HepG2 (cell line): Measurements from ENCODE around the gene KRTCAP3. TPM values are rescaled to one million over a fixed set of nuclear protein-coding genes. Genes with fewer than 3 reads are reported as not detected.

Source experiments
- ATAC-seq: fragments of 200-7000 bp; cut with Tn5 transposase; 3 replicates; pipeline ENCODE4 v1.9.1; 2020; ENCODE audit warnings: mild to moderate bottlenecking, moderate library complexity
- BruUV-seq: library from RNA; stranded (reverse); fragments of 400-500 nt; replicated peaks from 2 replicates; lab custom pipeline; 2021; lab: Mats Ljungman, UMichigan
- CTCF ChIA-PET: fragments of 300-600 bp; formaldehyde crosslinking; extraction: SDS; loops from one replicate; lab custom pipeline; 2021; ENCODE audit warnings: low total read pairs, inconsistent platforms, low intra/inter-chr PET ratio; lab: Yijun Ruan, JAX
- POLR2A ChIA-PET: fragments of 350-600 bp; sonication (Branson Sonifier 250); formaldehyde crosslinking; loops from one replicate; lab custom pipeline; 2020; ENCODE audit warnings: antibody characterized with exemption, inconsistent platforms; lab: Yijun Ruan, JAX
- DNase-seq: peaks from one replicate; pipeline ENCODE4 v3.0.0-alpha.2; 2015; ENCODE audit warnings: low spot score
- FAIRE-seq: peaks from 3 replicates; lab custom pipeline; 2011; peaks lifted over from hg19 to GRCh38; lab: Jason Lieb, UNC
- H2AFZ ChIP-seq: one replicate; pipeline ENCODE4 v1.6.1; 2011; ENCODE audit warnings: low read length, inconsistent platforms
- H3K27ac ChIP-seq: fragments of 300-600 bp; 3 replicates; pipeline ENCODE4 v1.8.0; 2011; ENCODE audit warnings: mixed run types, mild to moderate bottlenecking, mixed read lengths, low read length, inconsistent platforms; ENCODE audit not compliant: insufficient read depth; ENCODE audit errors: extremely low read length
- H3K27me3 ChIP-seq, 2 experiments: fragments of 200-600 bp in 1 of 2; 2 replicates in 1 of 2; 3 replicates in 1 of 2; pipeline versions ENCODE4 v1.6.0 to v1.8.0; 2011; ENCODE audit warnings: low read length in 2 of 2, mild to moderate bottlenecking in 2 of 2, moderate library complexity in 2 of 2, inconsistent platforms in 1 of 2; ENCODE audit not compliant: insufficient read depth in 2 of 2, control insufficient read depth in 1 of 2
- H3K36me3 ChIP-seq, 2 experiments: fragments of 200-600 bp in 1 of 2; replicated peaks in 1 of 2; 2 replicates in 1 of 2; 3 replicates in 1 of 2; pipeline versions ENCODE4 v1.5.1 to v1.8.0; 2011; ENCODE audit warnings: low read length in 2 of 2, inconsistent platforms in 1 of 2; ENCODE audit not compliant: insufficient read depth in 2 of 2, control insufficient read depth in 1 of 2
- H3K4me1 ChIP-seq: 2 replicates; pipeline ENCODE4 v1.5.1; 2012; ENCODE audit warnings: low read length, inconsistent platforms; ENCODE audit not compliant: insufficient read depth
- H3K4me2 ChIP-seq: 2 replicates; pipeline ENCODE4 v1.6.0; 2011; ENCODE audit warnings: low read depth, low read length, inconsistent platforms
- H3K4me3 ChIP-seq, 3 experiments: fragments of 200-600 bp in 1 of 3; sonication (generic), shearing (Covaris generic) in 1 of 3; replicated peaks in 1 of 3; 2 replicates each; pipeline ENCODE4 v1.5.1; 2011 to 2016; ENCODE audit warnings: low read length in 3 of 3, inconsistent platforms in 2 of 3, low read depth in 2 of 3, mild to moderate bottlenecking in 2 of 3, control low read depth in 1 of 3, mixed read lengths in 1 of 3; ENCODE audit not compliant: insufficient read depth in 1 of 3
- H3K79me2 ChIP-seq: one replicate; pipeline ENCODE4 v1.6.1; 2011; ENCODE audit warnings: low read length, inconsistent platforms; ENCODE audit not compliant: insufficient read depth
- H3K9ac ChIP-seq: 2 replicates; pipeline ENCODE4 v1.6.0; 2011; ENCODE audit warnings: mild to moderate bottlenecking, low read depth, low read length, inconsistent platforms; ENCODE audit not compliant: insufficient read depth
- H3K9me3 ChIP-seq: 2 replicates; pipeline ENCODE4 v1.5.1; 2012; ENCODE audit warnings: mild to moderate bottlenecking, low read length
- H4K20me1 ChIP-seq: 2 replicates; pipeline ENCODE4 v1.6.0; 2011; ENCODE audit warnings: inconsistent platforms, mild to moderate bottlenecking, low read length, moderate library complexity; ENCODE audit not compliant: insufficient read depth
- MIXL1 ChIP-seq: IDR thresholded peaks from 2 replicates; pipeline ENCODE4 v1.6.1; 2016
- NFKB2 ChIP-seq: sonication (generic); formaldehyde crosslinking; IDR thresholded peaks from 2 replicates; pipeline ENCODE4 v1.4.0; 2020; ENCODE audit warnings: missing genetic modification reagents, borderline replicate concordance
- RBAK ChIP-seq: sonication (generic); formaldehyde crosslinking; IDR thresholded peaks from 2 replicates; pipeline ENCODE4 v1.5.1; 2020; ENCODE audit warnings: mild to moderate bottlenecking, missing genetic modification reagents
- RXRA ChIP-seq: sonication (generic); formaldehyde crosslinking; IDR thresholded peaks from 2 replicates; pipeline ENCODE4 v1.5.1; 2020; ENCODE audit warnings: missing genetic modification reagents
- SOX6 ChIP-seq, 2 experiments: fragments of 450-650 bp in 1 of 2; sonication (generic) in 1 of 2; formaldehyde crosslinking in 1 of 2; IDR thresholded peaks; 2 replicates each; pipeline versions ENCODE4 v1.4.0 to v1.6.1; 2017 to 2020; ENCODE audit warnings: antibody characterized with exemption in 1 of 2, mild to moderate bottlenecking in 1 of 2, missing genetic modification reagents in 1 of 2
- SP5 ChIP-seq: IDR thresholded peaks from 2 replicates; pipeline ENCODE4 v1.6.1; 2016; ENCODE audit warnings: low read depth, borderline replicate concordance
- U2AF2 ChIP-seq: fragments of 200-400 bp; formaldehyde crosslinking; IDR thresholded peaks from 2 replicates; pipeline ENCODE4 v1.6.1; 2017; ENCODE audit warnings: low read depth, mild to moderate bottlenecking, low read length
- WGBS: methylation state at CpG from one replicate; pipeline ENCODE4 v1.1.6; 2017; ENCODE audit warnings: low lambda C conversion rate; 5-methylcytosine and 5-hydroxymethylcytosine counted together
- in situ Hi-C: cut with HindIII; loops from 2 replicates; pipeline ENCODE4 v1.10.0; 2017; ENCODE audit warnings: low pct_unique_long_range_greater_than_20kb; ENCODE audit not compliant: extremely low pct_ligation_motif_present
- intact Hi-C: fragments of 100-400 bp; cut with micrococcal nuclease; formaldehyde crosslinking; loops from one replicate; pipeline ENCODE4 v1.10.0; 2022; ENCODE audit not compliant: unreplicated experiment
- polyA plus RNA-seq, 8 experiments: library from polyadenylated mRNA; depleted of rRNA in 3 of 8; stranded (reverse) in 7 of 8; unstranded in 1 of 8; fragments of >200 nt; fragmentation: Illumina TruSeq in 4 of 8; extraction: Trizol in 4 of 8; gene quantifications; 2 replicates each; pipeline versions ENCODE4 v1.2.1 to v1.2.3, GENCODE V29; 2011 to 2016; ENCODE audit warnings: low read depth in 4 of 8, missing spikeins in 1 of 8, mixed read lengths in 1 of 8; ENCODE audit not compliant: insufficient read depth in 1 of 8
- total RNA-seq, 5 experiments: library from RNA; depleted of rRNA; stranded (reverse); fragments of >200 nt; fragmentation: Illumina TruSeq; extraction: Trizol; gene quantifications; 2 replicates each; pipeline ENCODE4 v1.2.3, GENCODE V29; 2016; ENCODE audit warnings: low read depth in 1 of 5
- TF ChIP-seq, protein P1 (sequence below): sonication (generic); formaldehyde crosslinking; IDR thresholded peaks from 2 replicates; pipeline ENCODE4 v1.5.0; 2020; ENCODE audit warnings: mild to moderate bottlenecking, missing genetic modification reagents, borderline replicate concordance
- TF ChIP-seq, protein P2 (sequence below): sonication (generic); formaldehyde crosslinking; IDR thresholded peaks from 2 replicates; pipeline ENCODE4 v1.5.0; 2020; ENCODE audit warnings: mild to moderate bottlenecking, missing genetic modification reagents, moderate library complexity
- TF ChIP-seq, protein P3 (sequence below): sonication (generic); formaldehyde crosslinking; IDR thresholded peaks from 2 replicates; pipeline ENCODE4 v1.4.0; 2020; ENCODE audit warnings: missing genetic modification reagents, borderline replicate concordance

The KRTCAP3 gene
- total and polyA plus RNA-seq, 2 of the 13 experiments (the other 11 are each of a cell fraction or from before 2014, with no cell fraction given): 2.1 to 4.5 TPM

DNA sequence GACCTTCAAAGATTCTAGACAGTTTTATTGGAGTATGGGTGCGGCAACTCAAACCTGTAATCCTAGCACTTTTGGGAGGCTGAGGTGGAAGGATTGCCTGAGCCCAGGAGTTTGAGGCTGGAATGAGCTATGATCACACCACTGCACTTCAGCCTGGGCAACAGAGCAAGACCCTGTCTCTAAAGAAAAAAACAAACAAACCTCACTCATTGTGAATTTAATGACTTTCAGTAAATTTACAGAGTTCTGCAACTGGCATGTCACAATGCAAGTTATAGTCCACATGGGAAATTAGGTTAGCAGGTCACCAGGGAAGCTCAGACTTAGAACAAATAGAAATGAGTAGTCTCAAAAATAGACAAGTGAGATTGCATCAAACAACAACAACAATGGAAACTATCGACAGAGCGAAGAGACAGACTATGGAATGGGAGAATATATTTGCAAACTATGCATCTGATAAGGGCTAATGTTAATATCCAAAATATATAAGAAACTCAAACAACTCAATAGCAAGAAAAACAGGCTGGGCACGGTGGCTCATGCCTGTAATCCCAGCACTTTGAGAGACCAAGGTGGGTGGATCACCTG lies 20.4 kb upstream of the KRTCAP3 start (continued):
- TF ChIP-seq, protein P1, sequence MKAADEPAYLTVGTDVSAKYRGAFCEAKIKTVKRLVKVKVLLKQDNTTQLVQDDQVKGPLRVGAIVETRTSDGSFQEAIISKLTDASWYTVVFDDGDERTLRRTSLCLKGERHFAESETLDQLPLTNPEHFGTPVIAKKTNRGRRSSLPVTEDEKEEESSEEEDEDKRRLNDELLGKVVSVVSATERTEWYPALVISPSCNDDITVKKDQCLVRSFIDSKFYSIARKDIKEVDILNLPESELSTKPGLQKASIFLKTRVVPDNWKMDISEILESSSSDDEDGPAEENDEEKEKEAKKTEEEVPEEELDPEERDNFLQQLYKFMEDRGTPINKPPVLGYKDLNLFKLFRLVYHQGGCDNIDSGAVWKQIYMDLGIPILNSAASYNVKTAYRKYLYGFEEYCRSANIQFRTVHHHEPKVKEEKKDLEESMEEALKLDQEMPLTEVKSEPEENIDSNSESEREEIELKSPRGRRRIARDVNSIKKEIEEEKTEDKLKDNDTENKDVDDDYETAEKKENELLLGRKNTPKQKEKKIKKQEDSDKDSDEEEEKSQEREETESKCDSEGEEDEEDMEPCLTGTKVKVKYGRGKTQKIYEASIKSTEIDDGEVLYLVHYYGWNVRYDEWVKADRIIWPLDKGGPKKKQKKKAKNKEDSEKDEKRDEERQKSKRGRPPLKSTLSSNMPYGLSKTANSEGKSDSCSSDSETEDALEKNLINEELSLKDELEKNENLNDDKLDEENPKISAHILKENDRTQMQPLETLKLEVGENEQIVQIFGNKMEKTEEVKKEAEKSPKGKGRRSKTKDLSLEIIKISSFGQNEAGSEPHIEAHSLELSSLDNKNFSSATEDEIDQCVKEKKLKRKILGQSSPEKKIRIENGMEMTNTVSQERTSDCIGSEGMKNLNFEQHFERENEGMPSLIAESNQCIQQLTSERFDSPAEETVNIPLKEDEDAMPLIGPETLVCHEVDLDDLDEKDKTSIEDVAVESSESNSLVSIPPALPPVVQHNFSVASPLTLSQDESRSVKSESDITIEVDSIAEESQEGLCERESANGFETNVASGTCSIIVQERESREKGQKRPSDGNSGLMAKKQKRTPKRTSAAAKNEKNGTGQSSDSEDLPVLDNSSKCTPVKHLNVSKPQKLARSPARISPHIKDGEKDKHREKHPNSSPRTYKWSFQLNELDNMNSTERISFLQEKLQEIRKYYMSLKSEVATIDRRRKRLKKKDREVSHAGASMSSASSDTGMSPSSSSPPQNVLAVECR (CRISPR knock-in tag): 0 out of 2 replicates have a peak, but pooled peaks have one; percentile 13
- TF ChIP-seq RBAK (no peak), RXRA (CRISPR knock-in tag) (no peak), SOX6 (IDR thresholded peaks at IDR 0.05) (no peak), SOX6 (CRISPR knock-in tag; IDR thresholded peaks at IDR 0.05) (peak; percentile 62; the same call in 1 of the 2 replicates)
- TF ChIP-seq, protein P2, sequence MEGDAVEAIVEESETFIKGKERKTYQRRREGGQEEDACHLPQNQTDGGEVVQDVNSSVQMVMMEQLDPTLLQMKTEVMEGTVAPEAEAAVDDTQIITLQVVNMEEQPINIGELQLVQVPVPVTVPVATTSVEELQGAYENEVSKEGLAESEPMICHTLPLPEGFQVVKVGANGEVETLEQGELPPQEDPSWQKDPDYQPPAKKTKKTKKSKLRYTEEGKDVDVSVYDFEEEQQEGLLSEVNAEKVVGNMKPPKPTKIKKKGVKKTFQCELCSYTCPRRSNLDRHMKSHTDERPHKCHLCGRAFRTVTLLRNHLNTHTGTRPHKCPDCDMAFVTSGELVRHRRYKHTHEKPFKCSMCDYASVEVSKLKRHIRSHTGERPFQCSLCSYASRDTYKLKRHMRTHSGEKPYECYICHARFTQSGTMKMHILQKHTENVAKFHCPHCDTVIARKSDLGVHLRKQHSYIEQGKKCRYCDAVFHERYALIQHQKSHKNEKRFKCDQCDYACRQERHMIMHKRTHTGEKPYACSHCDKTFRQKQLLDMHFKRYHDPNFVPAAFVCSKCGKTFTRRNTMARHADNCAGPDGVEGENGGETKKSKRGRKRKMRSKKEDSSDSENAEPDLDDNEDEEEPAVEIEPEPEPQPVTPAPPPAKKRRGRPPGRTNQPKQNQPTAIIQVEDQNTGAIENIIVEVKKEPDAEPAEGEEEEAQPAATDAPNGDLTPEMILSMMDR (CRISPR knock-in tag): no peak

DNA sequence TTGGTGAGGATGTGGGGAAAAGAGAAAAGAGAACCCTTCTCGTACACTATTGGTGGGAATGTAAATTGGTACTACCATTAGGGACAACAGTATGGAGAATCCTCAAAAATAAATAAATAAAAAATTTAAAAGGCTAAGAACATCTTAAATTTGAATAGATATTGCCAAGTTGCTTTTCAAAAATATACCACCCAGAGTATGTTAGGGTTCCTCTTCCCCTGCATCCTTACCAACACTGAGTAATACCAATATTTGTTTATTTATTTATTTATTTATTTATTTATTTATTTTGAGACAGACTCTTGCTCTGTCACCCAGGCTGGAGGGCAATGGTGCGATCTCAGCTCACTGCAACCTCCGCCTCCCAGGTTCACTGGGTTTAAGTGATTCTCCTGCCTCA lies 19.2 kb upstream of the KRTCAP3 start:
- H3K4me1 ChIP-seq: peaks cover 54% of the 10 kb centered on the region
- no peak overlapping the region for H3K4me3 ChIP-seq
- H2AFZ ChIP-seq: no peak overlapping the region
- DNase-seq (no peak), FAIRE-seq (no peak), ATAC-seq (no peak)
- CTCF ChIA-PET: no interaction called here
- H3K9ac ChIP-seq: no peak overlapping the region
- POLR2A ChIA-PET: no interaction called here
- H3K27me3 ChIP-seq: no peaks in the 10 kb centered on the region
- no TSS peak for BruUV-seq
- no peaks in the 10 kb centered on the region for H4K20me1 ChIP-seq
- H3K4me2 ChIP-seq: no peak overlapping the region
- no peak overlapping the region for H3K27ac ChIP-seq
- no peaks in the 10 kb centered on the region for H3K79me2 ChIP-seq
- in situ Hi-C loops: no loop called here
- H3K36me3 ChIP-seq: no peaks in the 10 kb centered on the region
- WGBS: 47% methylated on average over 3 of the region's 3 CpGs
- intact Hi-C loops: no loop called here
- H3K9me3 ChIP-seq: no peaks in the 10 kb centered on the region
- no peak for TF ChIP-seq MIXL1 (CRISPR knock-in tag)
- TF ChIP-seq, protein P3, sequence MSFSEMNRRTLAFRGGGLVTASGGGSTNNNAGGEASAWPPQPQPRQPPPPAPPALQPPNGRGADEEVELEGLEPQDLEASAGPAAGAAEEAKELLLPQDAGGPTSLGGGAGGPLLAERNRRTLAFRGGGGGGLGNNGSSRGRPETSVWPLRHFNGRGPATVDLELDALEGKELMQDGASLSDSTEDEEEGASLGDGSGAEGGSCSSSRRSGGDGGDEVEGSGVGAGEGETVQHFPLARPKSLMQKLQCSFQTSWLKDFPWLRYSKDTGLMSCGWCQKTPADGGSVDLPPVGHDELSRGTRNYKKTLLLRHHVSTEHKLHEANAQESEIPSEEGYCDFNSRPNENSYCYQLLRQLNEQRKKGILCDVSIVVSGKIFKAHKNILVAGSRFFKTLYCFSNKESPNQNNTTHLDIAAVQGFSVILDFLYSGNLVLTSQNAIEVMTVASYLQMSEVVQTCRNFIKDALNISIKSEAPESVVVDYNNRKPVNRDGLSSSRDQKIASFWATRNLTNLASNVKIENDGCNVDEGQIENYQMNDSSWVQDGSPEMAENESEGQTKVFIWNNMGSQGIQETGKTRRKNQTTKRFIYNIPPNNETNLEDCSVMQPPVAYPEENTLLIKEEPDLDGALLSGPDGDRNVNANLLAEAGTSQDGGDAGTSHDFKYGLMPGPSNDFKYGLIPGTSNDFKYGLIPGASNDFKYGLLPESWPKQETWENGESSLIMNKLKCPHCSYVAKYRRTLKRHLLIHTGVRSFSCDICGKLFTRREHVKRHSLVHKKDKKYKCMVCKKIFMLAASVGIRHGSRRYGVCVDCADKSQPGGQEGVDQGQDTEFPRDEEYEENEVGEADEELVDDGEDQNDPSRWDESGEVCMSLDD (CRISPR knock-in tag): no peak
- TF ChIP-seq SP5 (CRISPR knock-in tag): no peak
- no peak for TF ChIP-seq NFKB2 (CRISPR knock-in tag)
- TF ChIP-seq U2AF2: no peak
